ENCODE measurements around the gene PCNX1.

Gene PCNX1

GRCh38 chr14:71049435-71050133, 142.3 kb downstream of the PCNX1 start:
- ChIA-PET POLR2A (no interaction called here), CTCF (interaction anchor here (0.6 to 1.0 kb wide), 5 partner anchors 9 to 1374 kb away, joined by 3 to 8 read pairs (median 3); no protein-coding TSS in a partner anchor)
- TF ChIP-seq ZSCAN4 (tag by site-specific recombination; IDR thresholded peaks at IDR 0.05) (no peak), INSM2 (tag by site-specific recombination; IDR thresholded peaks at IDR 0.05) (no peak), ZBTB7A (tag by site-specific recombination; IDR thresholded peaks at IDR 0.05; ENCODE audit: low read depth) (no peak), KLF1 (tag by site-specific recombination; IDR thresholded peaks at IDR 0.05) (no peak), ZNF354C (tag by site-specific recombination; IDR thresholded peaks at IDR 0.05; ENCODE audit: borderline replicate concordance, low read depth) (no peak)
- Histone ChIP-seq H3K36me3 (ENCODE audit: control insufficient read depth in 2 of 2, insufficient read depth in 1 of 2, low read length in 2 of 2) (peaks cover 28 to 53% of the 10 kb centered on the region in 2 experiments), H3K4me3 (ENCODE audit: low read depth, low read length) (no peak overlapping the region), H3K27ac (ENCODE audit: extremely low read depth, low read depth, low read length) (no peak overlapping the region), H3K9me3 (ENCODE audit: control insufficient read depth, insufficient read depth, low read depth, low read length) (no peaks in the 10 kb centered on the region), H3K4me1 (ENCODE audit: control insufficient read depth, insufficient read depth, low read length) (no peaks in the 10 kb centered on the region)

GRCh38 chr14:71050227-71050823, 143.1 kb downstream of the PCNX1 start:
- no peak overlapping the region for H3K4me3 ChIP-seq (ENCODE audit: low read depth, low read length)
- H3K4me1 ChIP-seq (ENCODE audit: control insufficient read depth, insufficient read depth, low read length) = no peaks in the 10 kb centered on the region
- H3K9me3 ChIP-seq (ENCODE audit: control insufficient read depth, insufficient read depth, low read depth, low read length) = no peaks in the 10 kb centered on the region
- ChIA-PET POLR2A (no interaction called here), CTCF (interaction anchor here (0.5 to 1.0 kb wide), 7 partner anchors 8 to 1373 kb away, joined by 3 to 8 read pairs (median 4); no protein-coding TSS in a partner anchor)
- H3K36me3 ChIP-seq (ENCODE audit: control insufficient read depth in 2 of 2, insufficient read depth in 1 of 2, low read length in 2 of 2) = peaks cover 28 to 54% of the 10 kb centered on the region in 2 experiments
- no peak overlapping the region for H3K27ac ChIP-seq (ENCODE audit: extremely low read depth, low read depth, low read length)
- TF ChIP-seq ZNF274 (IDR thresholded peaks at IDR 0.05; ENCODE audit: low read length) (no peak), ZNF274 (tag by site-specific recombination; IDR thresholded peaks at IDR 0.05; ENCODE audit: borderline replicate concordance) (no peak), TSHZ1 (tag by site-specific recombination; IDR thresholded peaks at IDR 0.05; ENCODE audit: borderline replicate concordance) (no peak), ZNF670 (tag by site-specific recombination; IDR thresholded peaks at IDR 0.05; ENCODE audit: low read depth) (no peak), ZNF639 (tag by site-specific recombination; IDR thresholded peaks at IDR 0.05) (no peak), ZBTB10 (tag by site-specific recombination; IDR thresholded peaks at IDR 0.05) (no peak), ZNF791 (tag by site-specific recombination; IDR thresholded peaks at IDR 0.05) (no peak), ZNF302 (tag by site-specific recombination; IDR thresholded peaks at IDR 0.05; ENCODE audit: low read depth) (no peak), PRDM2 (tag by site-specific recombination; IDR thresholded peaks at IDR 0.05; ENCODE audit: borderline replicate concordance) (no peak)

Data from HEK293 (cell line).